SKM-1 treated with dmso at 0.1 percent for 144 hours (cell line): ENCODE results near the gene LRRC18.

Experiments used
- DNase-seq: peaks from one replicate; lab custom pipeline; 2025; ENCODE audit not compliant: unreplicated experiment; lab: John Stamatoyannopoulos, UW

Gene LRRC18

DNA sequence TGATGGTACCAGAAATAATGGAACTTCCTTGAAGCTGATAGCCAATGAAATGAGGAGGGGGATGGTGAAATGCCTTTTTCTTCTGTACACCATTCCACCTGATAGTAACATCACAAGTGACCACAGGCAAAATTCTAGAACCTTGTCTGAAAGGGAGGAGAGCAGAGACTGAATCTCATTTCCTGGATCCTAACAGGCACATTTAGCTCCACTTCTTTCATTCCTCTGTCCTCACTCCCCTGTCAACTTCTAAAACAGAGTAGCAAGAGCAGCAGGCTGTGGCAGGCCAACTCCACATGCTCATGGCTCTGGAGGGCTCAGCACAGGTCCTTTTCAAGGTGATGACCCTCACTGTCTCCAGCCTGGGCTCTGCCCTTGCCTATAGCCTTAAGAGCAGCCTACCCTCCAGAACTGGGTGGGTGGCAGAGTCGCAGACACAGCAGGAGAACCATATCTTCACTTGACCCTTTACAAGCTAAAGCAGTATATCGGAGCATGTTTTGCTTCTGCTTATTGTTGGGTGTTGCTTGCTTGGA lies at the start of gene LRRC18:
Gene LRRC18 (minus strand): TSS at position 51 of the 536 bp plus-strand sequence. CDS start 25,685 bp downstream, outside the sequence.
- no peak for DNase-seq

DNA sequence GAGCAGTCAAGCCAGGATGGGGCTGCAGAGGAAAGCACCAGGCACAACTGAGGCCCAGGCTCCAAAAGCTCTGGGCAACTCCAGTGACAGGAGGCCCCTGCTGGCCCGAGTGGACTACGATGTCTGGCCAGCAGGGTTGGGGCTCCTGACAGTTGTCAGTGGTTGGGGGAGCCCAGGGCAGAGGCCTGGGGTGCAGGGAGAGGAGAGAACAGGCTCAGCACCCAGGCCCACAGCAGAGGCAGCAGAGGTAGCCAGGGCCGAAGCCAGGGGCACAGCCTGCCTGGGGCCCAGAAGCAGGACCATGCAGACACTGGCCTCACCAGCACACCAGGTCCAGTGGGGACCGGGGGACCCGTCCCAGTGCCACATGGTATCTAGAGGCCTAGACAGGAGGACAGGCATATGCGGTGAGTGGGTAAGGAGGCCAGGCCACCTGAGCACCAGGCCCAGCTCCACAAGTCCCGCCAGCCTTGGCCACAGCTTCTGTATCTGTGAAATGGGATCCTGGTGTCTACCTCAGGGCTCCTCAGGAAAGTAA lies 46.0 kb upstream of the LRRC18 start:
- no peak for DNase-seq

DNA sequence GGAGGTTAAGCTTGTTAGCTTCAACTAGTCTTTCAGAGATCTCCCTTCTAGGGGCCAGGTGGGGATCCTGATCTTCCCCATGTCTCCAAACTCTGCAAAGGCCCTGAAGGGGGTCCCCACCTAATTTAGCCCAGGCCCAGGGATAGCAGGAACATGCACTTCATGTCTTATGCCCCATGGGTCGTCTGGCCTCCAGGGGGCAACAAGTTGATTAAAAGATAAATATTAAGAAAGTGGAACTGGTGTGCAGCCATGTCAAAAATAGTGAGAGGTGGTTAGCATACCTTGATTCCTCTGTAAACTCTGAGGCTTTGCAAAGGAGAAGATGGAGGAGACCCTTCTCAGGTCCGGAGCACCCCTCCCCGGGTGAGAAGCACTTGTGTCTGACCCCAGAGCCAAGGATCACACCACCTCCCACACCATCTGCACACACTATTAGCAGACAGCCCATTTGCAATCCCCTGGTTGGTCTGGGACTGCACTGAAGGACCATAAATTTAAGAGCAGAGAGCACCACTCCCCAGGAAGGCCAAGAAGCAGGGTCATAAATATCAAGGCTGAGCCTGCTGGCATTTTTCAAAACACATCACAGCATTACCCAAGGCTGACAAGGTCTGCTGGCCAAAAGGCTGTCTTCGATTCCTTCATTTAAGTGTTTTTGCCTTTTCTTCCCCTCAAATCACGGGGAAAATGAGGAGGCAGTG lies 44.2 kb upstream of the LRRC18 start:
- no peak for DNase-seq

DNA sequence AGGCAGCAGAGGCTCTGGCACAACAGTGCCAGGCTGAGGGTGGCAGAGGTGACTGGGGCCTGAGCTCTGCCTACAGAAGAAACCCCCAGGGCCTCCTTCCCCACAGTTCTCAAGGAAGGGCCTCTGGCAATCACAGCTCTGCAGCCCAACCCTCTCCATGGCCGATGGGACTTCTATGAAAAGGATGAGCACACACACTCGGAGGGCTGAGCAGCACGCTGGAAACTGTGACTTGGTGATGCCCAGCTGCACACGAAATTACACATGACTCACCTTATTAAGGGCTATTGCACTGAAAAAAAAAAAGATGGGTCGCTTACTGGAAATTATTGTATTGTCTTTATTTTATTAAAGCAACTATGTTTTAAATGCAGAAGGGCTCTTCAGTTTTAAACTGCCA lies 42.9 kb upstream of the LRRC18 start:
- DNase-seq = no peak

DNA sequence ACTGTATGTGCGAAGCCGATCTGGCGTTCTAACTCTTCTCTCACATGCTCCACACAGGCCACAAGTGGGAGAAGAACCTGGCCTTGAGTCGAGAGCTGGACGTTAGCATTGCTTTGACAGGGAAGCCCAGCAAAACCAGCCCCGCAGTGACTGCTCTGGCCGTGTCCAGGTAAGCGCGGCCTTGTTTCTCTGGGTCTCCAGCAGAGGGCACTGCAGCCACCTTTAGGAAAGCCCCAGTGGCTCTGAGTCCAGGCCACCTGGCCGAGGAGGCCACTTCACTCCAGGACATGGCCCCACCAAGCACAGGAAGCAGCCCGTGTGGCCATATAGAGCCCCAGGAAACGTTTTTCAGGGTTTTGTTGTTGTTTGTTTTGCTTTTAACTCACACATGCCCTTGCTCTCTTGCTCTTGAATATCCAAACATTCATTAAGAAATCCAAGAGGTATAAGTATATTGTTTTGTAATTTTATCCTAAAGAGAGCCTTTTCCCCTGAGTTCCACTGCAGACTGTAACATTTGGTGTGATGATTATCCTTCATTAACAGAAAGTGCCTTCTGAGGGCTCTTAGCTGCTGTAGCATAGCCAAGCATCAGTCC lies 41.8 kb upstream of the LRRC18 start:
- peak; percentile 18 for DNase-seq

DNA sequence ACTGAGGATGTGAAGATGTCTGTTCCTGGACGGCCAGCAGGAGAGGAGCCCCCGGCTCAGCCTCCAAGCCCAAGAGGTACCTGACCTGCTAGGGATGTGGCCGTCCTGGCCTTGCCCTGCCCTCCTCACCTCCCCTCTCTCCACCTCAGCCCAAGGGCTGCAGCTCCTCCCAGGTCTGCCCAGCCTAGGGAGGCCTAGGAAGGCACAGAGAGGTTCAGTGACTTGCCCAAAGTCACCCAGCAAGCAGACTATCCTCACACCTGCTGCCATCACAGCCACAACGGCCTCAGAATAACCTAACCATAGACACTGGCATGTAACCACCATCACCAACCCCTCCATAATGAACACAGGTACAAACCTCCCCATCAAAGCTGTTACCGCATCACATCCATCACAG lies 38.7 kb upstream of the LRRC18 start:
- no peak for DNase-seq

DNA sequence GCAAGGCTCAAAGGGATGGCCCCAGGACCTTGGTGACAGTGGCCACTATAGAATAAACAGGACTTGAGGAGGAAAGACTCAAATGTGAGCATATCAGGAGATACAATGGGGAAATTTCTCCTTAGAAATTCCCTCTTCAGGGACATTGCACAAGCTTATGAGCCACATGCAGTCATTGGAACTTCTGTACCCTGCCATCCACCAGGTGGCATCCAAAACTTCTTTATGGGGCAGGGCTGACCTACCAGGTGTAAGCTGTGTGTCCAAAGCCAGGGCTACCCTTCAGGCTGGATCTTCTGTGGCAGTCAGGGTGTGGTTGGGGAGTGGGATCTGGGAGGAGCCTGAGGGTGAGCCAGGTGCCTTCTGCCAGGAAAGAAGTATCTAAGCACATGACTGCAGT lies 36.6 kb upstream of the LRRC18 start:
- DNase-seq = no peak

DNA sequence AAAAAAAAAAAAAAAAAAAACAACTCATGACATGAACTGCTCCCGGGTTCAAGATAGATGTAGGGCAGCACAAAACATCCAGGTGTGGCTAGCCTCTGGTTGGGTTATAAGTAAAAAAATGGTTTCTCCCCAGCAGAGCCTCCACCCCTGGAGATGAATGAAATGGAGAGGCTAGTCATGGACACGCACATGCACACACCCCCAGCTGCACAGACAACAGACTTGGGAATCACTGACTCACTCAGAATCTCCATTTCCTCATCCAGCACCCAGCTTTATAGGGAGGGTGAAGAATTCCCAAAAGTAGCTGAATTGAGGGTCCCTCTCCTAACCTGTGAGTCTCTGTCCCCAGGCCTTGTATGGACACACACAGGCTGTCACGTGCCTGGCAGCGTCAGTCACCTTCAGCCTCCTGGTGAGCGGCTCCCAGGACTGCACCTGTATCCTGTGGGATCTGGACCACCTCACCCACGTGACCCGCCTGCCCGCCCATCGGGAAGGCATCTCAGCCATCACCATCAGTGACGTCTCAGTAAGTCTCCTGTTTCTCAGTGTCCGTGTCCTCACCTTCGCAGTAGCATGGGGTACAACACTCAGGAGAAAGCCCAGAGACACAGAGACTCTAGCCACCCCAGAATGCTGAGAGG lies 35.0 kb upstream of the LRRC18 start:
- DNase-seq = no peak

DNA sequence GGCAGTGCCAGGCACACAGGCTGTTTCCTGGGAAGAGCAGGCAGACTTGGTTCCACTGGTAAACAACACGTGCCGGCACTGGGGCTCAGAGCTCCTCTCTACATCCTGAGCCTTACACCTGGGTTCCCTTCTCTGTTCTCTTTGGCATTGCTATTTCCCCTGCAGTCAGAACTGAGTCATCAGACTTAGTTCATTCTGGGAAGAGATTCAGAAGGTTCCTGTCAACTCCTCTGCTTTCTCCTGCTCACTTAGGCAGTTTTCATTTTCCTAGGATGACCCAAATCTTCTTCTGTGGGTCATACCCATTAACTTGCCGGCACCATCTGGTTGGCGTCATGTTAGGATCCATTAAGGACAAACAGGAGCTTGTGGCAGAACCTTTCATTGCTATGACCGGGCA lies 33.4 kb upstream of the LRRC18 start:
- DNase-seq = no peak

DNA sequence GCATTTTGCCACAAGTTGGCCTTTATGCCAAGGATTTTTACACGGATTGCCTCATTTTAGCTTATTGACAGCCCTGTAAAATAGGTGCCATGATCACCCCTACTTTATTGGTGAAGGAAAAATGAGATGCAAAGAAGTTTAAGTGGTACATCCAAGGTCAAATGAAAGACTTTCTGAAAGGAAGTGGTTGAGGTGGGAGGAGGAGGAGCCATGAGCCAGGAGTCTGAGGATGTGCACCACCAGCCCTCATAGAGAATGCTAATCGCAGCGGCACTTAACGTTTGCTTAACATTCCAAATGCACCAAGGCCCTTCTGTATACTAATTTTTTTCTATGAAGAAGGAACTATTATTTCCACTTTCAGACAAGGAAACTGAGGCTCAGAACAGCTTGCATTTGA lies 31.0 kb upstream of the LRRC18 start:
- no peak for DNase-seq

DNA sequence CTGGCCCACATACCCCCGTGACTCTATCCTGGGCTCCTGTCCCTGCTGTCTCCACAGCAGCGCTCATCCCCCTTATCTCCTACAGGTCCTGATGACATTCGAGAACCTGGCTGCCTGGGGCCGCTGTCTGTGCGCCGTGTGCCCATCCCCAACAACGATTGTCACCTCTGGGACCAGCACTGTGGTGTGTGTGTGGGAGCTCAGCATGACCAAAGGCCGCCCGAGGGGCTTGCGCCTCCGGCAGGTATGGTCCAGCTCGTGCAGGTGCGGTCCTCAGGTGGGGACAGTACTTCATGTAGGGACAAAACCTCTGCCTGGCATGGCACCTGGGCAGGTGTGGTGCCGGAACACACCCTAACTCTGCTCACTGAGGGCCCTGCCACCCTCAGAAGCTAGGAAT lies 30.4 kb upstream of the LRRC18 start:
- DNase-seq = no peak

DNA sequence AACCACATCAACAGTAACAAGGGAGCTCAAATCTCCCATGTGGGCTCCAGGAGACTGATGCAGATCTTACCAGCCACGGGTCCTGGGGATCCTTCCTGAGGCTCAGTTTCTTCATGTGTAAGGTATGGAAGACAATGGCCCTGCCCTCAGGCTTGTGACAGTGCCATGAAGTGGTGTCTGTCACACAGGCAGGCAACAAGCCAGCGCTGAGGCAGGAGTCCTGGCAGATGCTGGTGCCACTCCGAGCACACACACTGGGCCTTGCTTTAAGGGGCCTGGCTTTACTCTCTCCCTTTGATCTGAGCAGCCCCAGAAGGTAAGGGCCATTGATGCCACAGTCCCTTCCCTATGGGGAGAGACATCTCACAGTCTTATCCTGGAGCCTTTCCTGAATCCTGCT lies 28.4 kb upstream of the LRRC18 start:
- DNase-seq = no peak

DNA sequence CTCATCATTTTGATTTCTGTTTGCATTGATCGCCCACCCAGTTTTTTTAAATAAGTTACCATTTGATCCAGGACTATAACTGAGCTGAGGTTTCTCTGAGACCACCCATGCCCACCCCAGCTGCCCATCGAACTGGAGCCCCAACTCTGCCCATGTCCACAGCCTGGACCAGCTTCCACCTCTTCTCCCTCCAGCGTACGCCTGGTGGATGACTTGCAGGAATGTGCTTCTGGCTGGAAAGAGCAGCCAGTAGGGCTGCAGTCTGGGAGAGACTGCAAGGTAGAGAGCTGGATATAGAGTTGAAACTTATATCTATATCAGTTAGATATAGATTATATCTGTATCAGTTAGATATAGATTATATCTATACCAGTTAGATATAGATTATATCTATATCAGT lies 25.8 kb upstream of the LRRC18 start:
- no peak for DNase-seq

DNA sequence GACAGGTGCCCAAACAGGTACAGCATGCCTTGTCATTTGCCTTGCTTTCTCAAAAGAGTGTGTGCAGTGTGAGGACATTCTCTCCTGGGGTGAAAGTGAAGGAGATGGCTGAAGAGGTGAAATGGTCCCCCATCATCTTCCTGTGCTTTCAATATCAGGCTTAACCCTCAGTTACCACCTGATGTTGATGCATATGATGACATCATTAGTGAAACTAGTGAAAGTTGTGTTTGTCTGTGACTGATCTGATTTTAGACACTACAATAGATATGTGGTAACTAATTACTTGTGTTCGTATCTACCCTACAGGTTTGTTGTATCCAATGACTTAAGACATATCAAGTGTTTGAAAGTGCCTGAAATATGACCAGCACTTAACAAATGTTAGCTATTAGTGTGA lies 24.4 kb upstream of the LRRC18 start:
- no peak for DNase-seq

DNA sequence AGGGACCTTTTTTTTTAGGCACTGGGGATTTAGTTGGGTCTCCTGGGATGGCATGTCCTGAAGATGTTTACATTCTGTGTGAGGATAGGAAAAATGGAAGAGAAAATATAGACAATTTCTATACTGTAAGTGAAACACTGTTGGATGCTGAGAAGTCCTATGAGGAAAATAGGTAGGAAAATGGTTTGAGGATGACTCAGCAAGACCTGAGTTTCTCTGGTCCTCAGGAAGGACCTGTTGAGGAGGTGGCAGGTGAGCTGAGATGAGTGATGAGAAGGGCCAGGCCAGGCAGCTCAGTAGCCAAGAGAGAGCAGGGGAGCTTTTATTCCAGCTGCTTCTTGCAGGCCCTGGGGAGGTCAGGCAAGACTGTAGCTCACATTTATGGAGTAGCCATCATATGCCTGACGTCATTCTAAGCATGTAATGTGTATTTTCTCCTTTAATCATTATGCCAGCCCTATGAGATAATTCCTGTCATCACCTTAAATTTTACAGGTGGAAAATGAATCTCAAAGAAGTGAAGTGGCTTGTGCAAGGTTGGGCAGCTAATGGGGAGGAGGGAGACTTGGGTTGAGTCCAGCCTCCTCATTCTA lies 19.1 kb upstream of the LRRC18 start:
- no peak for DNase-seq

DNA sequence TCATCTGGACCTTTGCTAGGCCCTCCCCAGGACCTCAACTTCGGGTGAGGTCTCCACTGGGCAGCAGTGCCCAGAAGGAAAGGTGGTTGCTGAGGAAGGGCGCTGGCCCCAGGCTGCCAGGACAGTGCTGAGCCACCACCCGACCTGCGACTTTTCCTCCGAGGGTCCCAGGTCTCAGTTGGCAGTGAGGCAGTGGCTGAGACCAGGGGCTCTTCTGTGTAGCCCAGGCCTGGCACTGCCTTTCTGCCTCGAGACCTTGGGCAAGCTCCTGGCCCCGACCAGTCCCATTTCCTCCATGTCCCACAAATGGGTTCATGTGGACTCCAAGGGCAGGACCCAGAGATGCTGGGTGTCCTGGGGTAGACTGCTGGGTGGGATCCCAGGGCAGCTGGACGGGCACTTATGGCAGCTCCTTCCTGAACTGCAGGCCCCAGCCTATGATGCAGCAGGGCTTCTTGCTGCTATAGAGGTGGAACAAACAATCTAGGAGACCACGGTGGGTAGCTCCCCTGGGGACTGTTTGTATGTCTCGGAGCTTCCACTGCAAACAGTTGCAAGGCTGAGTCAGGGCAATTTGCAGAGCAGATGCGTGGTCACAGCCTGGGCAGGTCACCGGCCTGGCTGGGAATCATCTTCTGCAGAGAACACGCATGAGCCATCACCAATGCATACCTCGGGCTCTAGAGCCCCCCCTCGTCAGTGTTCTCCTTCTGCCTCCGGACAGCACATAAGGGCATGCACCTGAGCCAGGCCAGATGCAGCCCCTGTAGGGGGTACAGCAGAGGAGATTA lies 17.9 kb upstream of the LRRC18 start:
- DNase-seq = no peak

DNA sequence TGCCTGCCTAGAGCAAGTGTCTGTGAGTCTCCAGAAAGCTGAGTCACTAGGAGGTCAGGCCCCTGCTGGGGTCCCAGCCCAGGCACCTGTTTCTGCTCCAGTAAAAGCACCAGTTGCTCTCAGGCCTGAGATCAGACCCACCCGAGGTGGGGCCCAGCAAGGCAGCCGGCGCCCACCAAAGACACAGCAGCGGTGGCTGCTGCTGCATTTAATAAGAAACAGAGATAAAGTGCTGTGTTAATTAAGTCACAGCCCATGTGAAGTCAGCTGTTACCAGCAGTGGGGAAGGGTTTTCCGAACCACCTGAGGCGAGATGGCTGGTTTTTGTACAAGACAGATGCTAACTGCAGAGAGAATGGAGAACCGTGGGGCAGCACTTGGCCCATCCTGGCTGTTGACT lies 12.1 kb upstream of the LRRC18 start:
- DNase-seq = no peak

DNA sequence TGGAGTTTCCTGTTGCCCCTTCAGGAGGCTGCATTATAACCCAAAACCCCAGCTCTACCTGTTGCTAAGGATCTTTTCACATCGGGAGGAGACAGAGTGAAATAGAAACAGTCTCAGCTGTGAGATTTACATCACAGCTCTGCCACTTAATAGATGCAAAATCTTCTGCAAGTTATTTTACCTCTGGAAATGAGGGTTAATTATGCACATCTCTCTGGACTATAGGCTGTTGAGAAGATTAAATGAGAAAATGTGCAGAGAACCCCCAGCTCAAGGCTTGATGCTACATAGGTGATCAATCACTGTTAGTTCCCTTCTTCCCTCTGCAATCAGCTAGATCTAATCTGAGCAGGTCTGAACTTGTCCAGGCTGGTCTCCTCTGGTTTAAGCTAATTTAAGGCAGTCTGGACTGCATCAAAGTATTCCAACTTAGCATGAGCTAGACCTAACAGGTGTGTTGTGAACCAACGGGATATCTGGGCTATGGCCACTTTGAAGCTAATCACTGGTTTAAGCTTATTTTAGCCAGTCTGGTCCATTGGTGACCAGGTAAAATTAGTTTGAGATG lies 8.9 kb upstream of the LRRC18 start:
- no peak for DNase-seq

DNA sequence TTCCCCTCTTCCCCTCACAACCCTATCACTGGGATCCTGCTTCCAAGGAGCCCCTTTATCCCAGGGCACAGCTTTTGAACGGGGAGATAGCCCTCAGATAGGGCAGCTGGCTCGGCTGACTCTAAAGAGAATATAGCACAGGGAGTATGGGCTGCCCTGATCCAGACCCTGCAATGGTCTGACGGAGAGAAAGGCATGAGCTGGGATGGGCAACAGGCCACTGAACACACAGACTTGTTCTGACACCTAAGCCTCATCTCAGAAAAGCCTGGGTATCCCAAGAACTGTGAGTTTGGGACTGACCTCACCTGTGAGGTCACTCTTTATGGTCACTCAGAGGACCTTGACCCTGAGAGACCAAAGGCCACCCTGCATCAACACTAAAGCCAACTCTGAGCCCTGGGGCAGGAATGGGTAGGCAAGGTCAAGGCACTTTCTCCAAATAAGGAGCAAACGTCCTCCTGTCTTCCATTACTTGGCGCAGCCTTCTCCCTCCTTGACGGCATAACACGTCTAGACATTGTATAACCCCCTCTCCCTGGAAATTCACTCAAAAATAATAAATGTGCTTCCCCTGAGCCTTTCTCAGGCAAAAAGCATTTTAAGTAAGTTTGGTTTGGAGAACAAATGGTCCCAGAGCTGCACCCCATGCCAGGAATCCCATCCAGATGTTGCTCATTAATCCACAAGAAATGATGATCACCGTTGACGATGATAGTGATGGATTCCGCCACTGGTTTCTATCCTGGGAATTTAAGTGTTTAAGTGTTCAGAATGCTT lies 8.2 kb upstream of the LRRC18 start:
- DNase-seq = no peak
